ENCODE results near the gene TFAM.

The TFAM gene

GRCh38 chr10:58384999-58385783 lies at the start of gene TFAM:
TFAM (plus strand) TSS chr10:58385410; CDS start chr10:58385548, 138 bp downstream.
- DNase-seq (ENCODE audit: low spot score): peak; percentile 94

GRCh38 chr10:58336242-58336641 lies 49.0 kb upstream of the TFAM start:
- no peak for DNase-seq (ENCODE audit: low spot score)

- DNase-seq (ENCODE audit: low spot score): no peak
Measured at GRCh38 chr10:58341422-58341821, 43.8 kb upstream of the TFAM start.

- DNase-seq (ENCODE audit: low spot score): no peak
Measured at GRCh38 chr10:58341947-58342346, 43.3 kb upstream of the TFAM start.

GRCh38 chr10:58347967-58348366 lies 37.2 kb upstream of the TFAM start:
- no peak for DNase-seq (ENCODE audit: low spot score)

- DNase-seq (ENCODE audit: low spot score): no peak
Measured at GRCh38 chr10:58348571-58349033, 36.6 kb upstream of the TFAM start.

GRCh38 chr10:58350023-58350422 lies 35.2 kb upstream of the TFAM start:
- no peak for DNase-seq (ENCODE audit: low spot score)

- no peak for DNase-seq (ENCODE audit: low spot score)
Measured at GRCh38 chr10:58350619-58351323, 34.4 kb upstream of the TFAM start.

GRCh38 chr10:58351616-58352578 lies 33.3 kb upstream of the TFAM start:
- no peak for DNase-seq (ENCODE audit: low spot score)

- no peak for DNase-seq (ENCODE audit: low spot score)
Measured at GRCh38 chr10:58352956-58353610, 32.1 kb upstream of the TFAM start.

GRCh38 chr10:58356756-58357155 lies 28.5 kb upstream of the TFAM start:
- DNase-seq (ENCODE audit: low spot score): no peak

- no peak for DNase-seq (ENCODE audit: low spot score)
Measured at GRCh38 chr10:58358314-58358933, 26.8 kb upstream of the TFAM start.

- no peak for DNase-seq (ENCODE audit: low spot score)
Measured at GRCh38 chr10:58358947-58359346, 26.3 kb upstream of the TFAM start.

- DNase-seq (ENCODE audit: low spot score): no peak
Measured at GRCh38 chr10:58359541-58359940, 25.7 kb upstream of the TFAM start.

GRCh38 chr10:58360412-58361004 lies 24.7 kb upstream of the TFAM start:
- DNase-seq (ENCODE audit: low spot score): no peak

- DNase-seq (ENCODE audit: low spot score): no peak
Measured at GRCh38 chr10:58361353-58361752, 23.9 kb upstream of the TFAM start.

GRCh38 chr10:58362027-58362789 lies 23.0 kb upstream of the TFAM start:
- DNase-seq (ENCODE audit: low spot score): no peak

- DNase-seq (ENCODE audit: low spot score): no peak
Measured at GRCh38 chr10:58367069-58367468, 18.1 kb upstream of the TFAM start.

- DNase-seq (ENCODE audit: low spot score): no peak
Measured at GRCh38 chr10:58371473-58371872, 13.7 kb upstream of the TFAM start.
